ENCODE measurements around the gene EBP. TPM values are rescaled to one million over a fixed set of nuclear protein-coding genes. Genes with fewer than 3 reads are reported as not detected.

The EBP gene
- total RNA-seq, 1 donor from 2014 or later = 66.0 TPM

- peak overlapping the region; percentile 99 for H3K27ac ChIP-seq (ENCODE audit: low read depth, low read length)
- no peak overlapping the region for H2AFZ ChIP-seq (ENCODE audit: low read depth, low read length)
- Mint-ChIP-seq H3K9me3 (ENCODE audit: unreplicated experiment) (peaks cover 2% of the 10 kb centered on the region), H3K4me3 (ENCODE audit: unreplicated experiment) (peak overlapping the region; percentile 60), H3K27me3 (ENCODE audit: low read depth, unreplicated experiment) (no peaks in the 10 kb centered on the region), H3K27ac (ENCODE audit: unreplicated experiment) (peak overlapping the region; percentile 95), H3K36me3 (ENCODE audit: low read depth, unreplicated experiment) (peaks cover 4% of the 10 kb centered on the region), H3K4me1 (ENCODE audit: low read depth, unreplicated experiment) (peaks cover 11% of the 10 kb centered on the region)
- FAIRE-seq = peak; percentile 100
- H3K36me3 ChIP-seq (ENCODE audit: insufficient read depth, low read length) = peaks cover 22% of the 10 kb centered on the region
- peak overlapping the region; percentile 50 for H3K4me2 ChIP-seq (ENCODE audit: low read length)
- no peaks in the 10 kb centered on the region for H3K9me3 ChIP-seq (ENCODE audit: insufficient read depth, low read depth, low read length)
- no peaks in the 10 kb centered on the region for H3K27me3 ChIP-seq (ENCODE audit: insufficient read depth, low read length)
- no peak overlapping the region for H3K4me3 ChIP-seq (ENCODE audit: insufficient read depth, low read depth, low read length)
- no peaks in the 10 kb centered on the region for H4K20me1 ChIP-seq (ENCODE audit: insufficient read depth, low read length)
- TF ChIP-seq CTCF (IDR thresholded peaks at IDR 0.05; ENCODE audit: insufficient read depth, low read depth, low read length) (no peak), EZH2 (IDR thresholded peaks at IDR 0.05; ENCODE audit: insufficient read depth, low read length) (no peak)
- peak; percentile 99 for DNase-seq (ENCODE audit: low read depth)
- peak overlapping the region; percentile 80 for H3K9ac ChIP-seq (ENCODE audit: low read length)
- H3K4me1 ChIP-seq (ENCODE audit: insufficient read depth, low read length) = peaks cover 29% of the 10 kb centered on the region
- no peaks in the 10 kb centered on the region for H3K79me2 ChIP-seq (ENCODE audit: insufficient read depth, low read length)
Measured at GRCh38 chrX:48487362-48487798, 34.2 kb upstream of the EBP start.

- Mint-ChIP-seq H3K36me3 (ENCODE audit: low read depth, unreplicated experiment) (peaks cover 4% of the 10 kb centered on the region), H3K4me1 (ENCODE audit: low read depth, unreplicated experiment) (peaks cover 14% of the 10 kb centered on the region), H3K4me3 (ENCODE audit: unreplicated experiment) (no peak overlapping the region), H3K27me3 (ENCODE audit: low read depth, unreplicated experiment) (no peaks in the 10 kb centered on the region), H3K27ac (ENCODE audit: unreplicated experiment) (peak overlapping the region; percentile 95), H3K9me3 (ENCODE audit: unreplicated experiment) (peaks cover 2% of the 10 kb centered on the region)
- DNase-seq (ENCODE audit: low read depth) (no peak), FAIRE-seq (no peak)
- no peaks in the 10 kb centered on the region for H3K9me3 ChIP-seq (ENCODE audit: insufficient read depth, low read depth, low read length)
- H3K4me1 ChIP-seq (ENCODE audit: insufficient read depth, low read length) = peaks cover 32% of the 10 kb centered on the region
- peak overlapping the region; percentile 80 for H3K9ac ChIP-seq (ENCODE audit: low read length)
- peaks cover 16% of the 10 kb centered on the region for H3K36me3 ChIP-seq (ENCODE audit: insufficient read depth, low read length)
- no peak overlapping the region for H2AFZ ChIP-seq (ENCODE audit: low read depth, low read length)
- no peaks in the 10 kb centered on the region for H3K27me3 ChIP-seq (ENCODE audit: insufficient read depth, low read length)
- no peaks in the 10 kb centered on the region for H3K79me2 ChIP-seq (ENCODE audit: insufficient read depth, low read length)
- H3K4me2 ChIP-seq (ENCODE audit: low read length) = peak overlapping the region; percentile 14
- H3K27ac ChIP-seq (ENCODE audit: low read depth, low read length) = peak overlapping the region; percentile 97
- no peak overlapping the region for H3K4me3 ChIP-seq (ENCODE audit: insufficient read depth, low read depth, low read length)
- no peaks in the 10 kb centered on the region for H4K20me1 ChIP-seq (ENCODE audit: insufficient read depth, low read length)
- no peak for TF ChIP-seq EZH2 (IDR thresholded peaks at IDR 0.05; ENCODE audit: insufficient read depth, low read length)
- no peak for TF ChIP-seq CTCF (IDR thresholded peaks at IDR 0.05; ENCODE audit: insufficient read depth, low read depth, low read length)
Measured at GRCh38 chrX:48488034-48488433, 33.6 kb upstream of the EBP start.

- Histone ChIP-seq H3K36me3 (ENCODE audit: insufficient read depth, low read length) (peaks cover 11% of the 10 kb centered on the region), H3K4me2 (ENCODE audit: low read length) (no peak overlapping the region), H3K9me3 (ENCODE audit: insufficient read depth, low read depth, low read length) (no peaks in the 10 kb centered on the region), H4K20me1 (ENCODE audit: insufficient read depth, low read length) (no peaks in the 10 kb centered on the region), H3K9ac (ENCODE audit: low read length) (no peak overlapping the region), H3K4me1 (ENCODE audit: insufficient read depth, low read length) (peaks cover 32% of the 10 kb centered on the region), H3K79me2 (ENCODE audit: insufficient read depth, low read length) (no peaks in the 10 kb centered on the region), H3K27me3 (ENCODE audit: insufficient read depth, low read length) (no peaks in the 10 kb centered on the region), H3K4me3 (ENCODE audit: insufficient read depth, low read depth, low read length) (no peak overlapping the region), H3K27ac (ENCODE audit: low read depth, low read length) (no peak overlapping the region), H2AFZ (ENCODE audit: low read depth, low read length) (no peak overlapping the region)
- TF ChIP-seq EZH2 (IDR thresholded peaks at IDR 0.05; ENCODE audit: insufficient read depth, low read length) (no peak), CTCF (IDR thresholded peaks at IDR 0.05; ENCODE audit: insufficient read depth, low read depth, low read length) (no peak)
- Mint-ChIP-seq H3K27me3 (ENCODE audit: low read depth, unreplicated experiment) (no peaks in the 10 kb centered on the region), H3K9me3 (ENCODE audit: unreplicated experiment) (peaks cover 2% of the 10 kb centered on the region), H3K4me1 (ENCODE audit: low read depth, unreplicated experiment) (peaks cover 16% of the 10 kb centered on the region), H3K36me3 (ENCODE audit: low read depth, unreplicated experiment) (peaks cover 4% of the 10 kb centered on the region), H3K27ac (ENCODE audit: unreplicated experiment) (peak overlapping the region; percentile 84), H3K4me3 (ENCODE audit: unreplicated experiment) (no peak overlapping the region)
- DNase-seq (ENCODE audit: low read depth) (no peak), FAIRE-seq (no peak)
Measured at GRCh38 chrX:48489296-48489695, 32.3 kb upstream of the EBP start.
